ENCODE data around the gene MYNN. TPM values are rescaled to one million over a fixed set of nuclear protein-coding genes. Genes with fewer than 3 reads are reported as not detected.

MYNN gene
- total RNA-seq, 1 experiment from 2014 or later = 16.2 TPM

DNA sequence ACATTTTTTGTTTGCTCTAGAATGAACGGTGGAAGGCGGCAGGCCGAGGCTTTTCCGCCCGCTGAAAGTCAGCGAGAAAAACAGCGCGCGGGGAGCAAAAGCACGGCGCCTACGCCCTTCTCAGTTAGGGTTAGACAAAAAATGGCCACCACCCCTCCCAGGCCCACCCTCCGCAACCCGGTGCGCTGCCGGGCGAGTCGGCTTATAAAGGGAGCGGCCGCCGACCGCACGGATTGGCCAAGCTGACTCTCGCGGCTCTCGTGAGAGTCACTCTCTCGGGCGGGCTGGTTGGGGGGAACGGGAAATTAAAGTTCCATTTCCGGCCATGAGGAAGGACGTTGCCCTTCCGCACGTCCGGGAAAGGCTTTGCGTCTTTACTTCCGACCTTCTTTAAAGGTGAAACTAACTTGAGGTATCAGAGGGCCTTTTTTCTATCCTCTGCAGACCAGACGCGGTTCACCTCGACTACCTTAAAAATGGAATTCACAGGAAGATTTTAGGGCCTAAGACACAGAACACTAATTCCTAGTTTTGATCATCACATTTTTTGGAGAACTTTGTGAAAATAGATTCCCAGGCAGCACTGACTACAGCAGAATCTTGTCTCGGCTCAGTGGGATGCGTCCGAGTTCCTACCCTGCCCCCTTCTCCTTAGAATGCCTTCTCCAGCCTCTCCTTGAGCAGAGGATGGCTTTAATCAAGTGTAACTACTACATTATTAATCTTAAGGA is 8.1 kb upstream of the MYNN start, which contains the start of gene TERC:
Gene TERC, minus strand, starts transcription at position 179 of the 731 bp plus-strand sequence.
- peak; percentile 92 for TF ChIP-seq POLR2AphosphoS5 (IDR thresholded peaks at IDR 0.05; ENCODE audit: low read depth, low read length)
- no peak for TF ChIP-seq SIN3A (IDR thresholded peaks at IDR 0.05; ENCODE audit: borderline replicate concordance, insufficient read depth, low read depth, low read length)
- in situ Hi-C loops (cut with HindIII; ENCODE audit: low pct_unique_long_range_greater_than_20kb, low sequenced_read_pairs) (no loop called here), intact Hi-C loops (cut with micrococcal nuclease; ENCODE audit: unreplicated experiment) (loop anchor here (5.0 kb wide), 1 partner anchor 202 kb away; the partner anchor contains the start of gene SEC62)
- POLR2A ChIA-PET = no interaction called here
- CTCF ChIA-PET = no interaction called here
- Histone ChIP-seq H3K9me3 (ENCODE audit: control insufficient read depth, insufficient read depth, low read depth, low read length) (no peaks in the 10 kb centered on the region), H3K4me3 (ENCODE audit: low read depth in 2 of 2, low read length in 2 of 2) (peak within 1 kb of the TSS; percentile 64 to 83), H3K27ac (ENCODE audit: low read length) (peak within 1 kb of the TSS; percentile 93), H3K4me1 (ENCODE audit: control insufficient read depth, insufficient read depth, low read length) (0 out of 2 replicates have a peak, but pooled peaks cover 2% of the 10 kb centered on the region), H3K27me3 (ENCODE audit: control insufficient read depth, insufficient read depth, low read length) (no peaks in the 10 kb centered on the region), H3K36me3 (ENCODE audit: control insufficient read depth, insufficient read depth, low read length) (no peaks in the 10 kb centered on the region)
- TSS peak; percentile 97 for BruUV-seq (replicated peaks)
- peak; percentile 93 for ATAC-seq
- peak; percentile 59 for DNase-seq (ENCODE audit: low read depth, low spot score)

- intact Hi-C loops (cut with micrococcal nuclease; ENCODE audit: unreplicated experiment) = no loop called here
- Histone ChIP-seq H3K36me3 (ENCODE audit: control insufficient read depth, insufficient read depth, low read length) (peaks cover 4% of the 10 kb centered on the region; the same call in 1 of the 2 replicates), H3K4me1 (ENCODE audit: control insufficient read depth, insufficient read depth, low read length) (peaks cover 6% of the 10 kb centered on the region), H3K27me3 (ENCODE audit: control insufficient read depth, insufficient read depth, low read length) (no peaks in the 10 kb centered on the region), H3K9me3 (ENCODE audit: control insufficient read depth, insufficient read depth, low read depth, low read length) (no peaks in the 10 kb centered on the region), H3K4me3 (ENCODE audit: low read depth in 2 of 2, low read length in 2 of 2) (peak within 1 kb of the TSS; percentile 43 to 91), H3K27ac (ENCODE audit: low read length) (peak within 1 kb of the TSS; percentile 55)
- peak; percentile 5; the same call in 1 of the 2 replicates for ATAC-seq
- POLR2A ChIA-PET = interaction anchor here (0.5 to 0.6 kb wide), 3 partner anchors 281 to 679 kb away, joined by 3 to 11 read pairs (median 4); no protein-coding TSS in a partner anchor
- no TSS peak for BruUV-seq (replicated peaks)
- DNase-seq (ENCODE audit: low read depth, low spot score) = no peak
- CTCF ChIA-PET = no interaction called here
- TF ChIP-seq, protein P1, sequence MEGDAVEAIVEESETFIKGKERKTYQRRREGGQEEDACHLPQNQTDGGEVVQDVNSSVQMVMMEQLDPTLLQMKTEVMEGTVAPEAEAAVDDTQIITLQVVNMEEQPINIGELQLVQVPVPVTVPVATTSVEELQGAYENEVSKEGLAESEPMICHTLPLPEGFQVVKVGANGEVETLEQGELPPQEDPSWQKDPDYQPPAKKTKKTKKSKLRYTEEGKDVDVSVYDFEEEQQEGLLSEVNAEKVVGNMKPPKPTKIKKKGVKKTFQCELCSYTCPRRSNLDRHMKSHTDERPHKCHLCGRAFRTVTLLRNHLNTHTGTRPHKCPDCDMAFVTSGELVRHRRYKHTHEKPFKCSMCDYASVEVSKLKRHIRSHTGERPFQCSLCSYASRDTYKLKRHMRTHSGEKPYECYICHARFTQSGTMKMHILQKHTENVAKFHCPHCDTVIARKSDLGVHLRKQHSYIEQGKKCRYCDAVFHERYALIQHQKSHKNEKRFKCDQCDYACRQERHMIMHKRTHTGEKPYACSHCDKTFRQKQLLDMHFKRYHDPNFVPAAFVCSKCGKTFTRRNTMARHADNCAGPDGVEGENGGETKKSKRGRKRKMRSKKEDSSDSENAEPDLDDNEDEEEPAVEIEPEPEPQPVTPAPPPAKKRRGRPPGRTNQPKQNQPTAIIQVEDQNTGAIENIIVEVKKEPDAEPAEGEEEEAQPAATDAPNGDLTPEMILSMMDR (IDR thresholded peaks at IDR 0.05) = no peak
- TF ChIP-seq REST (IDR thresholded peaks at IDR 0.05; ENCODE audit: insufficient read depth in 1 of 2, low read depth in 2 of 2, low read length in 1 of 2) = no peak
- no peak for TF ChIP-seq SIN3A (IDR thresholded peaks at IDR 0.05; ENCODE audit: borderline replicate concordance, insufficient read depth, low read depth, low read length)
- no peak for TF ChIP-seq TCF7L2 (IDR thresholded peaks at IDR 0.05; ENCODE audit: low read depth, low read length)
- no peak for TF ChIP-seq POLR2AphosphoS5 (IDR thresholded peaks at IDR 0.05; ENCODE audit: low read depth, low read length)
- in situ Hi-C loops (cut with HindIII; ENCODE audit: low pct_unique_long_range_greater_than_20kb, low sequenced_read_pairs) = no loop called here
Measured at GRCh38 chr3:169769287-169770181, 3.7 kb upstream of the MYNN start, which contains the start of gene ACTRT3. Gene ACTRT3 (minus strand): TSS chr3:169769561. CDS start chr3:169769520, 41 bp downstream.

Measured in Panc1 (cell line).